Fibroblast of lung (primary cell): Measurements from ENCODE around the gene RAN.

ENCODE experiments used
- CTCF ChIP-seq, 2 donors: IDR thresholded peaks in 1 of 2; conservative IDR thresholded peaks in 1 of 2; 1 replicate in 1 of 2; 2 replicates in 1 of 2; pipeline ENCODE4 v1.5.1; 2011 to 2012; ENCODE audit warnings: low read length in 2 of 2, control low read depth in 1 of 2, inconsistent platforms in 1 of 2, low read depth in 1 of 2, mild to moderate bottlenecking in 1 of 2
- EZH2 ChIP-seq: IDR thresholded peaks from 2 replicates; pipeline ENCODE4 v1.5.1; 2012; ENCODE audit warnings: low read length, control low read depth, mild to moderate bottlenecking; ENCODE audit errors: missing control alignments

DNA sequence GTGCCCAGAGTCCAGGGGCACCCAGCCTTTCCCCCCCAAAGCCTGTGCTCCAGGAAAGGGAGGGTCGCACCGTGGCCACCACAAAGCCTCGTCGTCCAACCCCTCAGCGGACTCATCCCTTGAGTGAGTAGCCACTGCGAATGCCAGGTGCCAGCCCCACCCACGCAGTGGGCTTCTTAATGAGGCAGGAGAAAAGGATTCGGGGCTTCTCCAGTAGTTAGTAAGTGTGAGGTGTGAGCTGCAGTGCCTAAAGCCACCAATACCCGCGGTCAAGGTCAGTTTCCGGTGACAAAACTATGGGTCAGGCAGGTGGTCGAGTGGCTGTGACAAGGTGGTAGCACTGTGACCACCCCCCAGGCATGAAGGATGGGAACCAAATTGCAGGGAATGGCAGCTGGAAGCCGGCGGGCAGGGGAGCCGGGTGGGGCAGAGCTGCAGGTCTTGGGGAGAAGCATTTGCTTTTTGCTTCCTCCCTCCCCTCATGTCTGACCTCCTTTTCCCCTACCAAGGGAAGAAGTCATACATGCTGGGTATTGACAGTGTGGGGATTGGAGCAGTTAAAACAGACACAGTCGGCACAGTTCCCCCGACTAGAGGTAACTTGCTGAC is 8.0 kb downstream of the RAN start:
- TF ChIP-seq CTCF (conservative IDR thresholded peaks at IDR 0.05 in 1 of 2, IDR thresholded peaks at IDR 0.05 in 1 of 2; ENCODE audit: low read depth in 1 of 2, low read length in 2 of 2): no peak
- no peak for TF ChIP-seq EZH2
